IPS DF 4.7 (cell line): Measurements from ENCODE around the gene ANKS1B.

Source experiments
- DNase-seq: peaks from one replicate; pipeline ENCODE4 v3.0.0-alpha.2; 2013; ENCODE audit warnings: low spot score; ENCODE audit errors: extremely low read depth

Gene ANKS1B

DNA sequence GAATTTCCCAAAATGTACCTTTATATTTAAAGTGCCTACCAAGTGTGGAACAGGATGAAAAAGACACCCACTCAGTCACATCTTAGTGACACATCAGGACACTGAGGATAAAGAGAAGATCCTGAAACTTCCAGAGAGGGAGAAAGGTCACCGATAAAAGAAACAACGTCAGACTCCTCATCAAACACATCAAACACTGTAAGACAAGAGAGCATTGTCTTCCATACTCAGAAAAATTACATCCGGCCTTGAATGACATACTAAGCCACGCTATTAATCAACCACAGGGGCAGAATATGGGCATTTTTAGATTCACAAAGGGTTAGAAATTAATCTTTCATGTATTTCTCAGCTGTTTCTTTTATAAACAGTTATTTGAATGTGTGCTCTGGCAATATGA lies 849.4 kb downstream of the ANKS1B start:
- DNase-seq: no peak

- DNase-seq: no peak
Measured at GRCh38 chr12:99133401-99133800, 851.3 kb downstream of the ANKS1B start.

GRCh38 chr12:99131751-99132199 lies 853.0 kb downstream of the ANKS1B start:
- DNase-seq: peak; percentile 33

DNA sequence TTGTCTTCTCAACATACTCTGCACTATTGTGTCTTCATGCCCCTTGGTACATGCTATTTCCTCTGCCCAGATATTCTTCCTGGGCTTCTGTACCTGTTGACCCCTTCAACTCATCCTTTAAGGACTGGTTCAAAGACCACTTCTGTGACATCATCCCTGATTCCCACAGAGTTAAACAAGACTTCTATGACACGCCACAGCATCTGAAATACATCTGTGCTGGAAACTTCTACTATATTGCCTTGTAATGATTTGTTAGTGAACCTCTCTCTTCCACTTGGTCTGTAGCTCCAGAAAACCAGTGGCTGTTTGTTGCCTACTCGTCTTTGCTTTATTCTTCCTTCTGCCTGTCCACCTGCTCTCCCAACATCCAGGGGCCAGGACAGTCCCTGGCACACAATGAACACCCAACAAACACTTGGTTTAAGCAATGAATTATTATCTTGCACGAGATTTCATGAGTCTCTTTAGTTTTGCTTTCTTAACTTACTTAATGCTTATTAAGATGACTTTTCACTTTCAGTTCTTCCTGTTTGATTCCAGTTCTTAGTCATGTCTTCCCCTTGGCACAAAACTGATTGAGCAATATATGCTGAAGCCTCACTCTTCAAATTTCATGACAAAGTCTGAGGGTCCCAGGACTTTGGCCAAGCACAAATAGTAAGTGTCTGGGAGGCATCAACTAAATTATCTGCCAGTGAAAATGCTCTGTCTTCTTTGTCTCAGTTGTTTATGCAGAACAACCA lies 853.8 kb downstream of the ANKS1B start:
- no peak for DNase-seq

DNA sequence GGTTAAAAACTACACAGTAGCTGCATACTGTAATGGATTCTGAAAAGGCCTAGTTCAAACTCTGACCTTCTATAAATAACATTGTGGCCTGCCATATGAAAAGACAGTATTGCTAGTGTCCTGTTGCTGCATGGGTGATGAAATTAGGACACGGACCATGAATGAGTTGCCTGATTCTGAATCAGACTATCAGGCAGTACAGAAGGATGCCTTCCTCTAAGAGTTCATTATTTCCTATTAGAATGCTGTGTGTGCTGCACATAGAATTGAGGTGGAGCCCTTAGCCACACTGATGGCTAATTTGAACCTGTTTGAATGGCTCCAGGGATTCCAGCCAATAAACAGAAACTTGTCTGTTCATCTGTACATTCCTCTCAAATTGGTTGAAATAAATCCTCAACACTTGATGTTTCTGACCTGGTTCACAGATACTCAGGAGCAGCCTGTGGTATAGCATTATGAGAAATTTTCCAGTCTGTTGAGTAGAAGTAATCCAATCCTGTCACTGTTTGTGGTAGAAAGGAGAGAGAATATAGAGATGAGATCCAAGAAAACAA lies 856.4 kb downstream of the ANKS1B start:
- no peak for DNase-seq

DNA sequence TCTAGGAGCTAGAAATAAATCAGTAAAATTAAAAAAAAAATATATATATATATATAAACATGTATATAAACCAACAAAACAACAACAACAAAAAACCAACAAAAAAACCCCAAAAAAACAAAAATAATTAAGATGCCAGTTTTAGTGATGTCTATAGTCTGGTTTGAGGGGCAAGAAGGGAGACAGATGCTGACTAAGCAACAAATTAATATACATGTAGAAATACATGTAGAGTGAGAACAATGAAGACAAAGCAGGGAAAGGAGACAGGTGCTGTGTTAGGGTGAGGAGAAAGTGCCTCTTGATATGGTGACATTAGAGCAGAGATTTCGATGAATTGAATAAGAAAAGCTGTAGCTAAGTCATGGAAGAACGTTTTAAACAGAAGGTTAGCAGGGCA lies 861.8 kb downstream of the ANKS1B start:
- no peak for DNase-seq

- no peak for DNase-seq
Measured at GRCh38 chr12:99122496-99122895, 862.2 kb downstream of the ANKS1B start.

- DNase-seq: no peak
Measured at GRCh38 chr12:99121546-99121945, 863.2 kb downstream of the ANKS1B start.

DNA sequence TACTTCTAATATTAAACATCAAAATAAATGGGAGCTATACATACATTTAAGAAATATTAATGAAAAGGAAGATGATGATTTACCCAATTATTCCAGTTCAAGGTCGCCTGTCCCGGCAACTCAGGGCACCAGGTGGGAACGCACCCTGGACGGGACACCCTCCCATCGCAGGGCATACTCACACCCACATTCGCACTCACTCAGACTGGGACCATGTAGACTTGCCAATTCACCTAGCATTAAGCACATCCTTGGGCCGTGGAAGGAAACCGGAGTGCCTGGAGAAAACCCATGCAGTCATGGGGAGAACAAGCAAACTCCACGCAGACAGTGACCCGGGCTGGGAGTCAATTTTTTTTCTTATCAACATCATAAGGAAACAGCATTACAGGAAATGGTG lies 864.8 kb downstream of the ANKS1B start:
- no peak for DNase-seq

GRCh38 chr12:99119449-99119848 lies 865.3 kb downstream of the ANKS1B start:
- no peak for DNase-seq

- no peak for DNase-seq
Measured at GRCh38 chr12:99111600-99111999, 873.1 kb downstream of the ANKS1B start.

- no peak for DNase-seq
Measured at GRCh38 chr12:99110868-99111267, 873.9 kb downstream of the ANKS1B start.

DNA sequence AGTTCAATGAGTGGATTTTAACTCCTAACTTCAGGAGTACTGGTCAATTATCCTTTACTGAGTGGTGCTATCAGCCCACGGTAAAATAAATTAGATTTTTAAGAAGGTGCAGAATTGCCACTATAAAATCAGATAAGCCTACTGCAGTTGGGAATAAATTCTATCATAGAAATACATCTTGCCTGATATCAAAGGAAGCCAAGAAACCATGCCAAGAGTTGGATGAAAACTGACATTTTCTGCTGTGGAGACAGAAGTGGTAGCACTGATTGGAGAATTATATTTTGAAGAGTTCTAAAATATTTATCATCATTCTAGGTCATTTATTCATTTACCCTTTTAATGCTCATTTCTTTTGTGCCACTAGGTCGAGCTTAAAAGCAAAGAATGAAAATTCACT lies 874.5 kb downstream of the ANKS1B start:
- no peak for DNase-seq

GRCh38 chr12:99108924-99109323 lies 875.8 kb downstream of the ANKS1B start:
- DNase-seq: no peak

- DNase-seq: no peak
Measured at GRCh38 chr12:99099786-99100185, 885.0 kb downstream of the ANKS1B start.

DNA sequence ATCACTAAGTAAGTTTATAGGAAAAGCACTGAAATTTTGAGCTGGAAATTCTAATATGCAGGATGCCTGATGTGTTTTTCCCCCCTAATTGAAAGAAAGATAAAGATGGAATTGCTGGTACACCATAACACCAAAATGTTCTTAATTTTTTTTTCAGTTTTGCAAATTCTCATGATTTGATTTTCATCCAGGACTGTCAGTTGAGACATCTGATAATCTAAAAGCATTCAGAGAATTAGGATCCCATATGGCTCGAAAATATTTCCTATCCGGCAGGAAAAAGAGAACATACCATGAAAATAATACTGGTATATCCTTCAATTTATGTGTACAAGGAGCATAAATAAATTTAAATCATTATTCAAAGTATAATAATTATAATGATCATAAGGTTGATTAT lies 887.6 kb downstream of the ANKS1B start:
- no peak for DNase-seq

DNA sequence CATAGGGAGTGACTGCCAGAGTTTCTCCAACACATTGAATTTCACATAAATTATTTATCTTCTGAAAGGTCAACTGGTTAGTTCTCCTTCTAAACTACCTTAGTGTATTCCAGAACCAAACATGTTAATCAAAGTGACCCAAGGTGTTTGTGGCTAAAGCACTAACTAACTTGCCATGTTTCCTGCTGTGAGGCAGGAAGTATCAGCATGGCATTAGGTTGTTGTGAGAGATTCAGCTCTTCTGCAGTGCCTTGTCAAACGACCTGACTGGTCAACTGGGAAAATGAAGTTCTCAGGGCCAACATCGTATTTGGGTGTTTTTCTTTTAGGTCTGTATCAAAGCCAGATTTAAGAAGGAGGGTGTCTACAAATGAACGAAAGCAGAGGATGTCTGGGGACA lies 891.6 kb downstream of the ANKS1B start:
- no peak for DNase-seq

DNA sequence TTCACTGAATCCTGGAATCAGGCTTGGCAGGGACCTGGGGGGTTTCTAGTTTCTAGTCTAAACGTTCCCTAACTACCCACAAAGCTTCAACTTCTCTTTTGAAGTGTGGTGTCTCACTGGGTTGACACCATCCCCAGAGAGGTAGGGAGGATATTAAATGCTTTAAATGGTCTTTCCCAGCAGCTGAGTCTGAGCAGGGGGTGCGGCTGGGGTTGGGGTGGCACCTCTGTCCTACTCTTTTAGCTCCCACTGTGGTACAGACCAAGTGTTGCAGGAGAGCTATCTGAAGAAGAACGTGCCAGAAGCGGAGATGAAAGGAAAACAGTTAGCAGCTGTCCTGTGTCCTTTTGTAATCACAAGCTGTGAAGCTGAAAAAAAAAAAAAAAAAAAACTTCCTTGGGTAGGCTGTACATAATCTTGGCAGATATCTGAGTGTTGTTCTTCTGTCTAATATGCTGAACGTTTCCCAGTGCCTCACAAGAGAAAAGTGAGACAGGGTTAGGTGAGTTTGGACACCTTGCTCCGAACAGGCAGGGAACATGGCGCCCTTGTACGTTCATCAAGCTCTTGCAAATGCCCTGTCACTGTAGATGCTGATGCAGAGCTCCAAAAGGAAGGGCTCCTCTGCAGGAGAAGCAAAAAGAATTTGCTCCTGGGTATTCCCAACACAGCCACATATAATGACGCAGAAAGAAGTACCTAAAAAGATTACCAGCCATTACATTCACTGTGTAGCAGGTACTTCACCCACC lies 892.5 kb downstream of the ANKS1B start:
- DNase-seq: no peak

GRCh38 chr12:99087278-99087677 lies 897.5 kb downstream of the ANKS1B start:
- no peak for DNase-seq

GRCh38 chr12:99079811-99080210 lies 904.9 kb downstream of the ANKS1B start:
- DNase-seq: no peak

DNA sequence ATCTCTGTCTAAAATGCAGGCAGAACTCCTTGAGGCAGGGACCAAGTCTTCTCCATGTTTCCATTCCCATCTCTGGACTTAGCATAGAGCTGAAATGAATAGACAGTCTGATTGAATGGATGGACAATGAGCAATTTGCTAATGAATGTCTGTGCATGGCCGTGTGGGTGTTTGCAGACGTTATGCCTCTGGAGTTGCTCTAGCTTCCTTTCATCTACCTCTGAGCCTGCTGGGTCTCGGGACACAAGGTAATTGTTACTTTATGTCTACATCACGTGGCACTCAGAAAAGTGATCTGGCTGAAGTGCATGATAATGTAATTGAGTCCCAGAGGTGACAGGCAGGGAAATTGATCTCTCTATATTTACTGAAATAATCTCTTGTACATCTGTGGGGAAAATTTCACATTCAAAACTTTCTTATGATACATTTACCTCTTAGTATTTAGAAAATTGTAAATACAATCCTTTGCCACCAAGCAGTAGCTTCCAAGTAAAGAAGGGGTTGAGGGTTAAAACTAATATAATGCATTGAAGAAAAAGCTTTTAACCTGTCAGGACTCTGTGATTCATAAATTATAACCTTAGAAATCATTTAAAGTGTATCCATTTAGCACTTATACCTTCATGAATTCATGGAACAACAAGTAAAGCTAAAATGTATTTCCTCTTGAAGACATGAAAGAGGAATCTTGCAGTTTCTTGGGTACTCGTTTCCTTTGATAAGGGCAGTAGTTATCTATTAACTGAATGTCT lies 915.6 kb downstream of the ANKS1B start:
- no peak for DNase-seq
